GM19023 (cell line): Measurements from ENCODE around the gene TBC1D23.
"Not testable (repeated sequence)": the region's sequence is repeated elsewhere in the genome, so short reads cannot be mapped to it uniquely, and the experiment has no call there.

Source experiments
- ATAC-seq: cut with Tn5 transposase; IDR thresholded peaks from one replicate; pipeline ENCODE4 v1.9.1; 2021; ENCODE audit warnings: mild to moderate bottlenecking, moderate library complexity; ENCODE audit not compliant: unreplicated experiment

The TBC1D23 gene

DNA sequence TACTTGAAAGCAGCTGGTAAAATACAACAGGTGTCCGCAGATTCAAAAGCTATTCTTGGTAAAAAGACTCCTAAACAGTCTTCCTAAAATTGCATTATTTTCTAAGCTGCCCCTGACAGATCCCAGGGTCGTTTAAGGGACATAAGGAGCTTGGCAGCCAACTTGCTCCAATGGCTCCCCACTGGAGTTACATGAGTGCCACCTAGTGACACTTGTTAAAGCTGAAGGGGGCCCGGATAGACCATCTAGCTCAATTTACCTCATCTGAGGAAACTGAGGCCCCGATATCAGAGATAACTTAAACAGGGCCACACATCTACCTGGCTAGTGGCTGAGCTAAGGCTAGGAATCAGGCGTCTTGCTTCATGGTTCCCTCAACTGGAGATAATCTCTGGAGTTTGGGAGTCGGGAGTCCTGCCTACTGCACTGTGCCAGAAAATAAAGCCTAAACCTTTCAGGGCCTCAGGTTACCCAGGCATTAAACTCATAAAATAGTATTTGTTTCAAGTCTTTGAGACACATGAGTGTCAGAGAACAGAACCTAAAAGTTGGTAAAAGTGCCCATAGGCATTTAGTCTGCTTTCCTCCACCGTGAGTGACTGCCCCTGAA, 6.5 kb upstream of the TBC1D23 start:
- ATAC-seq = peak; percentile 85

DNA sequence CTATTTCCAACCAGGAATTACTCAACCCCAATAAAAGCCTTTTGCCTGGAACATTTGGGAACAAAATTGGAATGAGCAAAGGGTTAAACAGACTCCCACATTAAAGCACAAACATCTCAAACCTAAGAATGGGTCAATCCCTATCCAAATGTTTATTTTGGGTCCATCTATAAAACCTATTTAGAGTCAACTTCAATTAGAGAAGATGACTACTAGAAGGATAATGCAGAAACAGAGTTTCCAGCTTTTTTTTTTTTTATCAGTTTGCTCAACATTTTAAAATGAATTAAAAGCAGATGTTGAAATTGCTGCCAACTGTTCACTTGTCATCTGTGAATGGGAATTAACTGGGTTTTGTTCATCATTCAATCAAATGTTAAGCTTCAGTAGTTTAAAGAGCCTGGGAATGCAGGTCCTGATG, 4.1 kb upstream of the TBC1D23 start:
- no peak for ATAC-seq

DNA sequence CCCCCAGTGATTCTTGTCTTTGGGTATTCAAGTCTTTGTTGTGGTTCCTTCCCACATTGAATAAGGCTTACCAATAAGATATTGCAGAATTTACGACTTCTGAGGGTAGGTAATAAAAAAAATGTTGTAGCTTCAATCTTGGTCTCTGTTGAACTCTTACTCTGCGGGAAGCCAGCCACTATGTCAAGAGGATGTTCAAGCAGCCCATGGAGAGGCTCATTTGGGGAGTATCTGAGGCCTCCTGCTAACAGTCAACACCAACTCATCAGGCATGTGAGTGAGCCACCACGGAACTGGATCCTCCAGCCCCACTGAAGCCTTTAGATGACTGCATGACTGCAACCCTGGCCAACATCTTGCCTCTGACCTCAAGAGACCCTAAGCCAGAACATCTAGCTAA, 3.2 kb upstream of the TBC1D23 start:
- no peak for ATAC-seq

GRCh38 chr3:100260081-100260684, 609 bp upstream of the TBC1D23 start:
- ATAC-seq = no peak

DNA sequence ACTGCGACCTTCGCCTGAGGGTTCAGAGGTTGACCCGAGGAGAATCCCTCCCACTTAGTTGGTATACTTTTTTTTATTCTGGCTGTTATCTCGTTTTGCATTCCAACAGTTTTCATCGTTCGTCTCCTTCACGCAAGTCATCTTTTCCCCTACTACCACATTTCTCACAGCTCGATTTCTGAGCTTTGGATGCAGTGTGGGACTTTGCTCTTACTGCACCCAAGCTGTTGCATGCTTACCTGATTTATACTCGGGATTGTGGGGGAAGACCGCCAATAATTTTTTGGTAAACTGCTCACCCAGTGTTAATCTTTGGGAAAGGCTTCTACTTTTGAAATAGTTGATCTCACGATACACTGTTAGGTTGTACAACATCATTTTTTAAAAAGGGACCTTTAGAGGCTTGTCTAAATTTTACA, 702 bp downstream of the TBC1D23 start:
- no peak for ATAC-seq

GRCh38 chr3:100262925-100263324, 2.1 kb downstream of the TBC1D23 start:
- ATAC-seq = not testable (repeated sequence)

DNA sequence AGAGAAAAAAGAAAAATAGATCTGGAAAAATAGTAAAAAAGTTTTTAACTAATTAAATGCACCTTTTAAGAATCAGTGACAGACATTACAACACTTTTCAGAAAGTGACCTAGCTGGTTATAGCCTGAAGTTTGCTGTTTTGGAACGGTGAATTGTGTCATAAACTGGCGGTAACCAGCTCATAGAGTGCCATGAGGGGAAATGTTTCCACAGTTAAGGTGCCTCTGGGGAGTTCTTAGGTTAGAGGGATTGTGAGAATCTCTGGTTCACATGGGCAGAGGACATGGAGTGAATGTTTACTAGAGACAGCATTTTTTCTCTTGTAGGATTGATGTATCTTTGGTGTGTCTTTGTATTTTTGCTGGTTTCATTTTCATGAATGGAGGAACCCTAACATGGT, 2.8 kb downstream of the TBC1D23 start:
- ATAC-seq = no peak

DNA sequence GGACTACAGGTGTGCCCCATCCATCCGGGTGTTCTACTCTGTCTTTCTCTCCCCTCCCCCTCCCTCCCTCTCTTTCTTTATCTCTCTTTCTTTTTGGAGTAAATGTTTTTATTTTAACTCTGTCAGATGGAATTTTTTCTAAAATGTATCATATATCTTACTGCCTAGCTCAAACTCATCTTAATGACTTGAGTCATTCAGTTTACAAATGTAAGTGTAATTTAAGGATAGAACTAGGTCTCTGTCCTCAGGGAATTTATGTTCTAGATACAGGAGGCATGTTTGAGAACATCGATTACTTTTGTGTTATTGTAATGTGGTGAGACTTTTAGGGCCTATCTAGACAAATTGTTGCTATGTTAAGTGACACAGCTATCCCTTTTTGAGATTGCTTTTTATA, 3.5 kb downstream of the TBC1D23 start:
- ATAC-seq = no peak

DNA sequence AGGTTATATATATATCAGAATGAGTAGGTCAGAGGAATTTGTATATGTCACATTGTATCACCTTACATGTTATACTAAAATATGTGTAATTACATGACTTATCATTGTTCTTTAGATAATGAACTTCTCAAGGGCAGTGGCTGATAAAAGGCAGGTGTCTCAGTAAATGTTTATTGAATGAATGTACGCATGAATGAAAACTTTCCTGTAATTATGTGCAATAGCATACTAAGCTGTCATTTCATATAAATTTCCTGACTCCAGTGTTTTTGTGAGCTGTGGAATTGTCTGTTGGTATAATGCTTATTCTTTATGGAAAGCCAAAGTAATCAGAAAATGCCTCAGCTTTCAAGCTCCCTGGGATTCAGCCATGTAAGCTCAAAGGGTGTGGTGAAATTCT, 4.2 kb downstream of the TBC1D23 start:
- ATAC-seq = no peak

- no peak for ATAC-seq
These were observed 5.7 kb downstream of the TBC1D23 start for GRCh38 chr3:100266531-100266930.

GRCh38 chr3:100268156-100268555, 7.4 kb downstream of the TBC1D23 start:
- ATAC-seq = no peak

GRCh38 chr3:100269001-100269400, 8.2 kb downstream of the TBC1D23 start:
- no peak for ATAC-seq

DNA sequence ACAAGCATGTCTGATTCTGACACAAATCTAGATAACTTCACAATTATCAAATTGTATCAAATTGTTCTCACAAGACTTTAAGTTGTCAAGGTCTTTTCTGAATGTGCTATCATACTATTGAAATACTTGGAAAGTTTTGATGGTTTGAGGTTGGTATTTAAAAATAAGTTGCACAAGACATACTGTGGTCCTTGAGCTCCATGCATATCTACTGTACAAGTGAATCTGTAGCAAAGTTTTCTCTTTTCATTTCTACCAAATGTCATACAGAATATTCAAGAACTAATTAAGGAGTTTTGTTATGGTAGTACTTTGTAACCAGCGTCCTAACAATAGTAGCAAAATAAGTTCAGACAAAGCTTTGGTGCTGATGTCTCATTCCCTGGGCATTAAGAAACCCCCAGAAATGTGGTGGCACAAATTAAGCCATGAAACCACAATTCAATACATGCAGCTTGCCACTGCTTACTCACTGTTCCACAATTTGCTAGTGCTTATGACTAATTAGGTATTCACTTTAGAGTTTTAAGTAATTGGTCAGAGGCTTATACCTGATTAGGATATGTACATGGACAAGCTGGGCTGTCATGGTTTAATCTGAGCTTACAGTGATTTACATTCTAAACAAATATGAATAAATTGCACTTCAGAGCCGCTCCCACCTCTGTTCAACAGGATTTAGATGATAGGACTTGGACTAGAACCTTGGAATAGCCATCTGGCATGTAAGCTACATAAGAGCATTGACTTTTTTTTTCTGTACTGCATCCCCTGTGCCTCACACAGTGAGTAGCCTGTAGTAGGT, 8.8 kb downstream of the TBC1D23 start:
- no peak for ATAC-seq

DNA sequence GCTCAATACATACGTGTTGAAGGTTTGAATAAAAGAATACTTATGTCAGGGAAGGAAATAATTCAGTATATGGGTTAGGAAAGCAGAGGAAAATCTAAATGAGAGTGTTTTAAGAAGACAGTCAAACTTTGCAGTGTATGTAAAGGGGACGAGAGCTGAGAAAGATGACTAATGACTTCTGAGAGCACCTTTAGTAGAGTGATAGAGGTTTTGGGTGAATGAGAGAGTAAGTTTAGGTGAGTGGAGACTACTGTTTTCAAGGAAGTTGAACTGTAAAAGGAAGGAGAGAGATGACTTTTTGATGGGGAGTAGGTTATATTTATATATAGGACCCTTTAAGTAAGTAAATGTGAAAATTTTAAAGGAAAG, 9.4 kb downstream of the TBC1D23 start:
- ATAC-seq = no peak

- no peak for ATAC-seq
These were observed 10.7 kb downstream of the TBC1D23 start for GRCh38 chr3:100271522-100271921.

- not testable (repeated sequence) for ATAC-seq
These were observed 12.2 kb downstream of the TBC1D23 start for GRCh38 chr3:100272797-100273611.

GRCh38 chr3:100274361-100274760, 13.6 kb downstream of the TBC1D23 start:
- no peak for ATAC-seq

DNA sequence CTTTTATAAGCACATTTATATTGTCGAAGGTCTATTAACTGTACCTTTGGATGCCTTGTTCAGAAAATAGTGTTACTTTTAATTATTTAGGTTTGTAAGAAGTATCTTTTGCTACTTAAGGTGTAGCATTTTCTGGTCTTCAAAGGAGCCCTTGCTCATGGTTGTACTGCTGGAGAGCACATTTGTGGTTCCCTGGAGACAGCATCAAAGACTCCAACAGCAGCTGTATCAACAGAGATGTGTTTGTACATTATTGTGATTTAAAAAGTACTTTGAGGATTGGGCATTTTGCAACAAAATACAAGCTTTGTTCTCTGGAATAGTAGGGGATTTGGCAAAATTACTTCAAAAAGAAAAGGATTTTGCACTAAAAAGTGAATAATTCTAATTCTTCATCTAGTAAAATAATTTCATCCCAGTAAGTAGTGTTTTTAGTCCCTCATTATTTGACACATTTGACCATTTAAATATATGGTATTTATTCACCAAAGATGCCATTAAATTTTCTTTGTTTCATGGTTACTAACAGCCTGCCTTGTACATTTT, 16.5 kb downstream of the TBC1D23 start:
- ATAC-seq = no peak

- ATAC-seq = no peak
These were observed 18.1 kb downstream of the TBC1D23 start for GRCh38 chr3:100278910-100279309.

- ATAC-seq = no peak
These were observed 27.6 kb downstream of the TBC1D23 start for GRCh38 chr3:100288288-100288894.

- no peak for ATAC-seq
These were observed 28.5 kb downstream of the TBC1D23 start for GRCh38 chr3:100289339-100289738.
